A549 (cell line): ENCODE data around the gene HHATL. TPM values are rescaled to one million over a fixed set of nuclear protein-coding genes. Genes with fewer than 3 reads are reported as not detected.

ENCODE experiments used
- ATAC-seq, 2 experiments: fragments of 200-7000 bp in 1 of 2; fragments of >200 bp in 1 of 2; cut with Nextera tagmentation in 1 of 2; cut with Tn5 transposase in 1 of 2; 3 replicates each; pipeline versions ENCODE4 v1.8.0 to v1.9.1; 2018 to 2020; ENCODE audit warnings: mild to moderate bottlenecking in 1 of 2, moderate library complexity in 1 of 2
- CTCF ChIA-PET: fragments of 300-600 bp; sonication (Branson Sonifier 250); formaldehyde crosslinking; extraction: SDS; loops from one replicate; lab custom pipeline; 2021; ENCODE audit warnings: antibody characterized with exemption, inconsistent platforms; lab: Yijun Ruan, JAX
- POLR2A ChIA-PET: fragments of 350-600 bp; formaldehyde crosslinking; extraction: SDS; loops from one replicate; lab custom pipeline; 2021; ENCODE audit warnings: antibody characterized with exemption, inconsistent platforms; lab: Yijun Ruan, JAX
- DNase-seq, 2 experiments: peaks; one replicate each; pipeline versions ENCODE4 v3.0.0 to v3.0.0-alpha.2; 2011 to 2016; ENCODE audit warnings: low read depth in 1 of 2, low spot score in 1 of 2
- FAIRE-seq: peaks from 2 replicates; lab custom pipeline; 2011; peaks lifted over from hg19 to GRCh38; lab: Jason Lieb, UNC
- H3K27ac ChIP-seq, 2 experiments: fragments of >200 bp; sonication (Bioruptor Twin); formaldehyde crosslinking; 3 replicates each; pipeline ENCODE4 v1.5.1; 2016 to 2017
- H3K4me1 ChIP-seq: fragments of >200 bp; sonication (Bioruptor Twin); formaldehyde crosslinking; 3 replicates; pipeline ENCODE4 v1.6.1; 2016
- H3K4me2 ChIP-seq: fragments of >200 bp; sonication (Bioruptor Twin); formaldehyde crosslinking; 3 replicates; pipeline ENCODE4 v1.6.1; 2016
- H3K4me3 ChIP-seq: fragments of >200 bp; sonication (Bioruptor Twin); formaldehyde crosslinking; 3 replicates; pipeline ENCODE4 v1.5.1; 2016
- H3K9me3 ChIP-seq: fragments of >200 bp; sonication (Bioruptor Twin); formaldehyde crosslinking; 3 replicates; pipeline ENCODE4 v1.6.1; 2016
- CEBPB ChIP-seq, 2 experiments: fragments of >200 bp in 1 of 2; sonication (Bioruptor Twin) in 1 of 2; formaldehyde crosslinking in 1 of 2; IDR thresholded peaks; 2 replicates each; pipeline ENCODE4 v1.6.1; 2012 to 2016
- CHD2 ChIP-seq: fragments of 150-350 bp; IDR thresholded peaks from 2 replicates; pipeline ENCODE4 v1.6.1; 2014; ENCODE audit warnings: low read length; ENCODE audit not compliant: partially characterized antibody
- EP300 ChIP-seq, 2 experiments: fragments of >200 bp; sonication (Bioruptor Twin); formaldehyde crosslinking; IDR thresholded peaks; 2 replicates in 1 of 2; 3 replicates in 1 of 2; pipeline ENCODE4 v1.6.1; 2016 to 2017
- HES2 ChIP-seq: fragments of >200 bp; sonication (Bioruptor Twin); formaldehyde crosslinking; IDR thresholded peaks from 2 replicates; pipeline ENCODE4 v1.6.1; 2016
- HOXA7 ChIP-seq: fragments of 250-450 bp; sonication (Bioruptor Pico); IDR thresholded peaks from 2 replicates; pipeline ENCODE4 v1.5.0; 2020; ENCODE audit warnings: mild to moderate bottlenecking, moderate library complexity
- JUNB ChIP-seq: fragments of >200 bp; sonication (Bioruptor Twin); formaldehyde crosslinking; IDR thresholded peaks from 2 replicates; pipeline ENCODE4 v1.6.1; 2016
- KDM5A ChIP-seq: fragments of 200-600 bp; sonication (generic); IDR thresholded peaks from 2 replicates; pipeline ENCODE4 v1.6.1; 2016; ENCODE audit warnings: antibody characterized with exemption, mild to moderate bottlenecking
- POLR2AphosphoS2 ChIP-seq: conservative IDR thresholded peaks from 2 replicates; pipeline ENCODE4 v1.6.1; 2012; ENCODE audit warnings: low read length, improper control_type of control experiment, inconsistent platforms
- RARB ChIP-seq: fragments of 250-450 bp; sonication (Bioruptor Pico); IDR thresholded peaks from 2 replicates; pipeline ENCODE4 v1.8.0; 2021; ENCODE audit warnings: mild to moderate bottlenecking, moderate library complexity
- RFX5 ChIP-seq: fragments of 450-650 bp; IDR thresholded peaks from 2 replicates; pipeline ENCODE4 v1.7.1; 2014; ENCODE audit warnings: antibody characterized with exemption, mild to moderate bottlenecking, moderate library complexity
- RNF2 ChIP-seq: fragments of 200-600 bp; sonication (generic); IDR thresholded peaks from 2 replicates; pipeline ENCODE4 v1.6.1; 2016; ENCODE audit warnings: low read depth, mild to moderate bottlenecking, antibody characterized with exemption, moderate library complexity, borderline replicate concordance
- SMC3 ChIP-seq: fragments of >200 bp; sonication (Bioruptor Twin); formaldehyde crosslinking; IDR thresholded peaks from 3 replicates; pipeline ENCODE4 v1.6.1; 2018; ENCODE audit warnings: inconsistent platforms
- SREBF2 ChIP-seq: fragments of 450-650 bp; IDR thresholded peaks from 2 replicates; pipeline ENCODE4 v1.6.1; 2014; ENCODE audit warnings: mild to moderate bottlenecking, moderate library complexity
- ZNF302 ChIP-seq: fragments of 250-450 bp; sonication (Bioruptor Pico); IDR thresholded peaks from 2 replicates; pipeline ENCODE4 v1.9.0; 2021; ENCODE audit warnings: inconsistent platforms, mild to moderate bottlenecking, moderate library complexity
- ZSCAN20 ChIP-seq: fragments of 250-450 bp; sonication (Bioruptor Pico); IDR thresholded peaks from 2 replicates; pipeline ENCODE4 v1.8.0; 2022; ENCODE audit warnings: mild to moderate bottlenecking, moderate library complexity
- WGBS: methylation state at CpG from one replicate; pipeline ENCODE4 v1.1.6; 2017; ENCODE audit errors: missing lambda C conversion rate; 5-methylcytosine and 5-hydroxymethylcytosine counted together
- polyA plus RNA-seq, 4 experiments: library from polyadenylated mRNA; depleted of rRNA in 3 of 4; stranded (reverse); fragments of >200 nt; fragmentation: RNase III in 1 of 4; extraction: RNeasy Plus Mini Kit Qiagen cat#74134 plus additional on column Dnase treatment in 1 of 4; gene quantifications; 2 replicates in 3 of 4; 3 replicates in 1 of 4; pipeline ENCODE4 v1.2.3, GENCODE V29; 2011 to 2017
- TF ChIP-seq, protein P1 (sequence below): IDR thresholded peaks from 2 replicates; pipeline ENCODE4 v1.6.1; 2012
- TF ChIP-seq, protein P2 (sequence below): fragments of 150-350 bp; IDR thresholded peaks from 2 replicates; pipeline ENCODE4 v1.6.1; 2014; ENCODE audit warnings: low read depth, mild to moderate bottlenecking, low read length
- TF ChIP-seq, protein P3 (sequence below): IDR thresholded peaks from 2 replicates; pipeline ENCODE4 v1.6.1; 2012; ENCODE audit warnings: low read depth, borderline replicate concordance
- TF ChIP-seq, protein P4 (sequence below): fragments of 200-600 bp; sonication (generic); IDR thresholded peaks from 2 replicates; pipeline ENCODE4 v1.6.1; 2016; ENCODE audit warnings: antibody characterized with exemption, mild to moderate bottlenecking, moderate library complexity
- TF ChIP-seq, protein P5 (sequence below): fragments of >200 bp; sonication (Bioruptor Twin); formaldehyde crosslinking; IDR thresholded peaks from 3 replicates; pipeline ENCODE4 v1.5.1; 2016

HHATL gene
- polyA plus RNA-seq, 2 of the 4 experiments (the other 2 are of a cell fraction), result not detected

GRCh38 chr3:42670670-42671069 is 31.9 kb downstream of the HHATL start:
- peaks cover 4% of the 10 kb centered on the region; the same call in 1 of the 3 replicates for H3K9me3 ChIP-seq
- CTCF ChIA-PET, result no interaction called here
- TF ChIP-seq JUNB (no peak), CHD2 (no peak), EP300 (IDR thresholded peaks at IDR 0.05) (no peak), HES2 (no peak), SMC3 (no peak)
- TF ChIP-seq, protein P1, sequence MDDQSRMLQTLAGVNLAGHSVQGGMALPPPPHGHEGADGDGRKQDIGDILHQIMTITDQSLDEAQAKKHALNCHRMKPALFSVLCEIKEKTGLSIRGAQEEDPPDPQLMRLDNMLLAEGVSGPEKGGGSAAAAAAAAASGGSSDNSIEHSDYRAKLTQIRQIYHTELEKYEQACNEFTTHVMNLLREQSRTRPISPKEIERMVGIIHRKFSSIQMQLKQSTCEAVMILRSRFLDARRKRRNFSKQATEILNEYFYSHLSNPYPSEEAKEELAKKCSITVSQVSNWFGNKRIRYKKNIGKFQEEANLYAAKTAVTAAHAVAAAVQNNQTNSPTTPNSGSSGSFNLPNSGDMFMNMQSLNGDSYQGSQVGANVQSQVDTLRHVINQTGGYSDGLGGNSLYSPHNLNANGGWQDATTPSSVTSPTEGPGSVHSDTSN, result no peak
- TF ChIP-seq, protein P2, sequence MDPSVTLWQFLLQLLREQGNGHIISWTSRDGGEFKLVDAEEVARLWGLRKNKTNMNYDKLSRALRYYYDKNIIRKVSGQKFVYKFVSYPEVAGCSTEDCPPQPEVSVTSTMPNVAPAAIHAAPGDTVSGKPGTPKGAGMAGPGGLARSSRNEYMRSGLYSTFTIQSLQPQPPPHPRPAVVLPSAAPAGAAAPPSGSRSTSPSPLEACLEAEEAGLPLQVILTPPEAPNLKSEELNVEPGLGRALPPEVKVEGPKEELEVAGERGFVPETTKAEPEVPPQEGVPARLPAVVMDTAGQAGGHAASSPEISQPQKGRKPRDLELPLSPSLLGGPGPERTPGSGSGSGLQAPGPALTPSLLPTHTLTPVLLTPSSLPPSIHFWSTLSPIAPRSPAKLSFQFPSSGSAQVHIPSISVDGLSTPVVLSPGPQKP, result no peak
- H3K4me3 ChIP-seq, result no peak overlapping the region
- WGBS, result 20% methylated on average over 1 of the region's 1 CpG
- H3K27ac ChIP-seq, result no peak overlapping the region
- DNase-seq (no peak), ATAC-seq (no peak), FAIRE-seq (no peak)
- H3K4me1 ChIP-seq, result no peaks in the 10 kb centered on the region
- POLR2A ChIA-PET, result no interaction called here
- no peak overlapping the region for H3K4me2 ChIP-seq

- no peak for TF ChIP-seq EP300 (IDR thresholded peaks at IDR 0.05)
- TF ChIP-seq POLR2AphosphoS2, result no peak
- no peak for TF ChIP-seq CEBPB (IDR thresholded peaks at IDR 0.05)
- no peak for TF ChIP-seq RNF2
- no peak for TF ChIP-seq CHD2
- TF ChIP-seq, protein P3, sequence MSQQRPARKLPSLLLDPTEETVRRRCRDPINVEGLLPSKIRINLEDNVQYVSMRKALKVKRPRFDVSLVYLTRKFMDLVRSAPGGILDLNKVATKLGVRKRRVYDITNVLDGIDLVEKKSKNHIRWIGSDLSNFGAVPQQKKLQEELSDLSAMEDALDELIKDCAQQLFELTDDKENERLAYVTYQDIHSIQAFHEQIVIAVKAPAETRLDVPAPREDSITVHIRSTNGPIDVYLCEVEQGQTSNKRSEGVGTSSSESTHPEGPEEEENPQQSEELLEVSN, result no peak
- TF ChIP-seq RARB (CRISPR knock-in tag), result no peak
- TF ChIP-seq, protein P4, sequence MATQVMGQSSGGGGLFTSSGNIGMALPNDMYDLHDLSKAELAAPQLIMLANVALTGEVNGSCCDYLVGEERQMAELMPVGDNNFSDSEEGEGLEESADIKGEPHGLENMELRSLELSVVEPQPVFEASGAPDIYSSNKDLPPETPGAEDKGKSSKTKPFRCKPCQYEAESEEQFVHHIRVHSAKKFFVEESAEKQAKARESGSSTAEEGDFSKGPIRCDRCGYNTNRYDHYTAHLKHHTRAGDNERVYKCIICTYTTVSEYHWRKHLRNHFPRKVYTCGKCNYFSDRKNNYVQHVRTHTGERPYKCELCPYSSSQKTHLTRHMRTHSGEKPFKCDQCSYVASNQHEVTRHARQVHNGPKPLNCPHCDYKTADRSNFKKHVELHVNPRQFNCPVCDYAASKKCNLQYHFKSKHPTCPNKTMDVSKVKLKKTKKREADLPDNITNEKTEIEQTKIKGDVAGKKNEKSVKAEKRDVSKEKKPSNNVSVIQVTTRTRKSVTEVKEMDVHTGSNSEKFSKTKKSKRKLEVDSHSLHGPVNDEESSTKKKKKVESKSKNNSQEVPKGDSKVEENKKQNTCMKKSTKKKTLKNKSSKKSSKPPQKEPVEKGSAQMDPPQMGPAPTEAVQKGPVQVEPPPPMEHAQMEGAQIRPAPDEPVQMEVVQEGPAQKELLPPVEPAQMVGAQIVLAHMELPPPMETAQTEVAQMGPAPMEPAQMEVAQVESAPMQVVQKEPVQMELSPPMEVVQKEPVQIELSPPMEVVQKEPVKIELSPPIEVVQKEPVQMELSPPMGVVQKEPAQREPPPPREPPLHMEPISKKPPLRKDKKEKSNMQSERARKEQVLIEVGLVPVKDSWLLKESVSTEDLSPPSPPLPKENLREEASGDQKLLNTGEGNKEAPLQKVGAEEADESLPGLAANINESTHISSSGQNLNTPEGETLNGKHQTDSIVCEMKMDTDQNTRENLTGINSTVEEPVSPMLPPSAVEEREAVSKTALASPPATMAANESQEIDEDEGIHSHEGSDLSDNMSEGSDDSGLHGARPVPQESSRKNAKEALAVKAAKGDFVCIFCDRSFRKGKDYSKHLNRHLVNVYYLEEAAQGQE, result no peak
- TF ChIP-seq SREBF2, result no peak
- no peak for TF ChIP-seq RFX5
- TF ChIP-seq, protein P5, sequence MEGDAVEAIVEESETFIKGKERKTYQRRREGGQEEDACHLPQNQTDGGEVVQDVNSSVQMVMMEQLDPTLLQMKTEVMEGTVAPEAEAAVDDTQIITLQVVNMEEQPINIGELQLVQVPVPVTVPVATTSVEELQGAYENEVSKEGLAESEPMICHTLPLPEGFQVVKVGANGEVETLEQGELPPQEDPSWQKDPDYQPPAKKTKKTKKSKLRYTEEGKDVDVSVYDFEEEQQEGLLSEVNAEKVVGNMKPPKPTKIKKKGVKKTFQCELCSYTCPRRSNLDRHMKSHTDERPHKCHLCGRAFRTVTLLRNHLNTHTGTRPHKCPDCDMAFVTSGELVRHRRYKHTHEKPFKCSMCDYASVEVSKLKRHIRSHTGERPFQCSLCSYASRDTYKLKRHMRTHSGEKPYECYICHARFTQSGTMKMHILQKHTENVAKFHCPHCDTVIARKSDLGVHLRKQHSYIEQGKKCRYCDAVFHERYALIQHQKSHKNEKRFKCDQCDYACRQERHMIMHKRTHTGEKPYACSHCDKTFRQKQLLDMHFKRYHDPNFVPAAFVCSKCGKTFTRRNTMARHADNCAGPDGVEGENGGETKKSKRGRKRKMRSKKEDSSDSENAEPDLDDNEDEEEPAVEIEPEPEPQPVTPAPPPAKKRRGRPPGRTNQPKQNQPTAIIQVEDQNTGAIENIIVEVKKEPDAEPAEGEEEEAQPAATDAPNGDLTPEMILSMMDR, result no peak
- TF ChIP-seq ZSCAN20 (CRISPR knock-in tag), result no peak
- TF ChIP-seq ZNF302 (CRISPR knock-in tag), result no peak
- no peak for TF ChIP-seq HOXA7 (CRISPR knock-in tag)
- no peak for TF ChIP-seq KDM5A
- TF ChIP-seq, all 56 proteins: peak for 0
- no peak overlapping the region for H3K27ac ChIP-seq
- 0 out of 3 replicates have a peak, but pooled peaks cover 1% of the 10 kb centered on the region for H3K9me3 ChIP-seq
- no peak for ATAC-seq
- no peak for FAIRE-seq
- CTCF ChIA-PET, result interaction anchor here (1.0 kb wide), 1 partner anchor 16 kb away, joined by 3 read pairs; no protein-coding TSS in a partner anchor
- DNase-seq, result no peak
- no peaks in the 10 kb centered on the region for H3K4me1 ChIP-seq
- no peak overlapping the region for H3K4me3 ChIP-seq
- POLR2A ChIA-PET, result no interaction called here
- 43% methylated on average over 6 of the region's 7 CpGs for WGBS
- H3K4me2 ChIP-seq, result no peak overlapping the region
Measured at GRCh38 chr3:42670051-42670576, 32.5 kb downstream of the HHATL start.
